GM12872 (cell line): Measurements from ENCODE around the gene SCEL.
A peak's percentile ranks its signal among the peaks of the same experiment; 100 is the strongest.

Experiments
- TF ChIP-seq, protein P1 (sequence below): IDR thresholded peaks from 3 replicates; pipeline ENCODE4 v1.5.1; 2011; ENCODE audit warnings: low read depth, mild to moderate bottlenecking, low read length, moderate library complexity; ENCODE audit not compliant: insufficient read depth

The SCEL gene

DNA sequence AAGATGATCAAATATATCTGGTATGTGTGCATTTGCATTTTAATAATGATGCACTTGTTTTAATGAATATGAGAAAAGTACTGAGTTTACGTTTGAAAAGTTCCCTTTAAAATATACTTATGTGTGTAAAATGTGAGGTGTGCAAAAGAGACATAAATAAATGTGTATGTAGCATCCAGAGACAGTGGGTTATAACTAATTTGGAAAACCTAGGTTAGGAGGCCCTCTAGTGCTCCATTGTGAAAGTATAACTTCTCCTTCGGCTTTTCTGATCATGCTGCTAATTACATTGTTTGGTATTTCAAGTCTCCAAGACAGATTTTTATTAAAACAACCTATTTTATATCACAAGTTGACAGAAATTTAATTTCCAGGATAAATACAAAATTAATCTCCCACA lies 30.1 kb downstream of the SCEL start:
- TF ChIP-seq, protein P1, sequence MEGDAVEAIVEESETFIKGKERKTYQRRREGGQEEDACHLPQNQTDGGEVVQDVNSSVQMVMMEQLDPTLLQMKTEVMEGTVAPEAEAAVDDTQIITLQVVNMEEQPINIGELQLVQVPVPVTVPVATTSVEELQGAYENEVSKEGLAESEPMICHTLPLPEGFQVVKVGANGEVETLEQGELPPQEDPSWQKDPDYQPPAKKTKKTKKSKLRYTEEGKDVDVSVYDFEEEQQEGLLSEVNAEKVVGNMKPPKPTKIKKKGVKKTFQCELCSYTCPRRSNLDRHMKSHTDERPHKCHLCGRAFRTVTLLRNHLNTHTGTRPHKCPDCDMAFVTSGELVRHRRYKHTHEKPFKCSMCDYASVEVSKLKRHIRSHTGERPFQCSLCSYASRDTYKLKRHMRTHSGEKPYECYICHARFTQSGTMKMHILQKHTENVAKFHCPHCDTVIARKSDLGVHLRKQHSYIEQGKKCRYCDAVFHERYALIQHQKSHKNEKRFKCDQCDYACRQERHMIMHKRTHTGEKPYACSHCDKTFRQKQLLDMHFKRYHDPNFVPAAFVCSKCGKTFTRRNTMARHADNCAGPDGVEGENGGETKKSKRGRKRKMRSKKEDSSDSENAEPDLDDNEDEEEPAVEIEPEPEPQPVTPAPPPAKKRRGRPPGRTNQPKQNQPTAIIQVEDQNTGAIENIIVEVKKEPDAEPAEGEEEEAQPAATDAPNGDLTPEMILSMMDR = peak; percentile 59

DNA sequence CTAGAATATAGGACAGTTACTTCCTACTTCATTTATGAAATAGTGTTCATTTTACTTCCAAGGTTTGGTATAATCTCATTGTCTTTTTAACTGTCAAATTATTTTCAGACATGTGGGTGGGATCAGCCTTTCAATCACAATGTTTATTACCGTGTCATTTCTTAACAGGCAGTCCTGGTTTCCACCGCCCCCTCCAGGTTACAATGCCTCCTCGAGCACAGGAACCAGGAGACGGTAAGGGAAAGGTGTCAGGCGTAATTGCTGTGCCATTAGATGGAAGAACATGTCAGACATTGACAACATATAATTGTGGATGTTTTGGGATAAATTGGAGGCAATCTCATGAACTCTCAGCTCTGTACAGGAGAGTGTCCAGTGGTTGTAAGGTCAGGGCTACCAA lies 36.5 kb downstream of the SCEL start:
- TF ChIP-seq, protein P1 = no peak

DNA sequence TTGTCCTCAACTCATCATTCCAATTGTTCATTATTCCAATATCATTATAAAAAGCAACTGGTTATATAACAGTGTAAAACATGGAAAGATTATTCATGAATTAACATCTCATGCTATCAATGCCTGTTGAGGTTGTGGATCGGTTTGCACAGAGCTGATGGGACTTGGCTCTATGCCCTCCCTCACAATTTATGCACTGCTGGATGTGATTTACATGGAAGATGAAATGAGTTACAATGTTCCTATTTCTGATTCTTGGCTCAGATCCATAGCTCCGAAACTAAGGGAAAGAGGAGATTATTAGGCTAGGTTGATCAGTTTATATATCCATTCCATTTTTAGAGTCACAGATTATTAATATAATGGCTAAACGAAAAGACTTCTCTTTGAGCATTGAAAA lies 38.6 kb downstream of the SCEL start:
- TF ChIP-seq, protein P1 = no peak

DNA sequence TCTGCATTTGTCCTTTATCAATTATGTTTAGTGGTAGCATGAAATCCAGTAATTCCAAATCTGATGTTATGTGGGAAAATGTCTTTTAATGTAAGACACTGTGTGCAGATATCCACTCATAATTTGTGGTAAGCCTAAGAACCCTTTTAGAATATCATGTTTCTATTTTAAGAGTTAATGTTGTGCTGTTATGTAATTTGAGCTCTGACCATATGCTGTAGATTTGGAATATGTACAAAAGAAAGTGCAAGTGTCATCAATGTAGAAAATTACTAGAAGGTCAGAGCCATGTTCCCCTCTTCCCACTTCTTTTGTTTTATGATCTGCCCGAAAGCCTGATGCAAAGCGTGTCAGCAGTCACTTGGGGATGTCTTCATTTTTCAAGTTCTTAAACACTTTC lies 44.5 kb downstream of the SCEL start:
- TF ChIP-seq, protein P1 = no peak

DNA sequence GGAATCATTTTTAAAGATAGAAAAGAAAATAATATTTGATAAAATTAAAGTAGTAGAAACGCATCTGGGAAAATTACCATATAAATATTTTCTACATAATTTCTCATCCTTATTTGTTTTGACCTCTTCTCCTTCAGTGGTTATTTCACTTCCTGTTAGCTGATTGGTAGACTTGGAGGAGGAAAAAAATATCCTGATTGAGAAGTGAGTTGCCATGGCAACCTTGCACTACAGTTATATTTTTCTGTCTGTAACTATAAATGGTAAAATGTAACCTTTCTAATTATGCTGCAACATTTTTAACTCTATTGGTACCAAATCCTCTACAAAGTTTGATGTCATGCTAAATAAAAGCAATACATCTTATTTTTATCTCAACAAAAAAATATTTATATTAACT lies 45.2 kb downstream of the SCEL start:
- TF ChIP-seq, protein P1 = no peak

DNA sequence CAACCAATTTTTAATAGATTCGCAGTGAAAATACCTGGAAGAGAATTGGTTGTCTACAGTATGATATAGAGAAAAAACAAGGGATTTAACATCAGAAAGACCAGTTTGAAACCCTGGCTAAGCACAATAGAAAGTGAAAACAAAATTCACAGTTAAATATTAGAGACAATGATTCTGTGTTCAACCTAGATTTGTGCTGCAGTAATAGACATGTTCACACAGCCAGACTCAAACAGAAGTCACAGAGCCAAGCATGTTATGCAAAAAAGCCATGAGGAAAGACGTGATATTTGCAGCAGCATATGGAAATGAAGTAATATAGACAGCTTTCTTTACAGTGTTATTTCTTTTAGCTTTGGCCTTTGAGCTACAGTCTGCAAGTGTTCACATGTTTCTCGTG lies 48.1 kb downstream of the SCEL start:
- TF ChIP-seq, protein P1 = no peak

DNA sequence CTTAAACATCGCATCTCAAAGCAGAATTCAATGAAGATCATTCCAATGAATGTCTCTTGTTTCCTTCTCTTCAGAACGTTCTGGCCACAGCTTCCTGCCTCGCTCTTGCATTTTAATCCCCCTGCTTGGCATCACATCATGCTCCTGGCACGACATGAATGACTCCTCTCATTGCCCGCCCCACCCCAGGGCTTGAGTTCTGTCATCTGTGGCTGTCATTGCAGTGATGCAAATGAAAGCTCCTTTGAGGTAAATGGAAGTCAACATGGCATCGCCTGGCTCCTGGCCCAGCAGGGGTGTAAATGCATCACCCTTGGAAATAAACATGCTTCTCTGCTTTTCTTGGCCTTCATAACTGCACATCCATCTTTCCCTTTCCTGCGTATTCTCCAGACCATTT lies 48.6 kb downstream of the SCEL start:
- TF ChIP-seq, protein P1 = no peak
